H1 (cell line): ENCODE data around the gene RPL18. TPM values are rescaled to one million over a fixed set of nuclear protein-coding genes. Genes with fewer than 3 reads are reported as not detected.

ENCODE experiments used
- CTCF ChIA-PET: fragments of 300-600 bp; sonication (Branson Sonifier 250); formaldehyde crosslinking; loops from one replicate; lab custom pipeline; 2021; ENCODE audit not compliant: partially characterized antibody; lab: Charles Lee
- POLR2A ChIA-PET: fragments of 300-600 bp; sonication (Branson Sonifier 250); formaldehyde crosslinking; loops from one replicate; lab custom pipeline; 2021; ENCODE audit warnings: inconsistent platforms; ENCODE audit not compliant: partially characterized antibody; lab: Charles Lee
- DNase-seq, 2 experiments: peaks; one replicate each; pipeline versions ENCODE4 v3.0.0 to v3.0.0-alpha.2; 2010 to 2022; ENCODE audit warnings: low spot score in 2 of 2, low read depth in 1 of 2, mixed read lengths in 1 of 2
- FAIRE-seq: peaks from 2 replicates; lab custom pipeline; 2011; peaks lifted over from hg19 to GRCh38; lab: Jason Lieb, UNC
- H2AFZ ChIP-seq: 2 replicates; pipeline ENCODE4 v1.8.1; 2012; ENCODE audit warnings: low read length, inconsistent platforms
- H2AK5ac ChIP-seq: 2 replicates; pipeline ENCODE4 v1.6.1; 2013; ENCODE audit warnings: low read depth, low read length
- H2BK120ac ChIP-seq: replicated peaks from 2 replicates; pipeline ENCODE3; 2013; ENCODE audit warnings: low read depth, low read length, inconsistent platforms
- H2BK12ac ChIP-seq: 2 replicates; pipeline ENCODE4 v1.6.1; 2013; ENCODE audit warnings: low read depth, low read length
- H2BK15ac ChIP-seq: 2 replicates; pipeline ENCODE4 v1.6.1; 2013; ENCODE audit warnings: low read length
- H2BK20ac ChIP-seq: 2 replicates; pipeline ENCODE4 v1.6.1; 2013; ENCODE audit warnings: low read length
- H2BK5ac ChIP-seq: 2 replicates; pipeline ENCODE4 v1.6.1; 2013; ENCODE audit warnings: low read depth, low read length
- H3K14ac ChIP-seq: 2 replicates; pipeline ENCODE4 v1.6.1; 2013; ENCODE audit warnings: inconsistent platforms; ENCODE audit not compliant: insufficient read length
- H3K18ac ChIP-seq: 2 replicates; pipeline ENCODE4 v1.6.1; 2013; ENCODE audit warnings: low read length; ENCODE audit errors: extremely low read depth
- H3K23ac ChIP-seq: 2 replicates; pipeline ENCODE4 v1.6.1; 2013; ENCODE audit warnings: inconsistent platforms; ENCODE audit not compliant: insufficient read length
- H3K23me2 ChIP-seq: 2 replicates; pipeline ENCODE4 v1.6.1; 2013; ENCODE audit warnings: low read depth, low read length
- H3K27ac ChIP-seq: 2 replicates; pipeline ENCODE4 v1.6.1; 2011; ENCODE audit warnings: low read depth, low read length, inconsistent platforms
- H3K27me3 ChIP-seq, 4 experiments: replicated peaks in 1 of 4; 1 replicate in 1 of 4; 2 replicates in 3 of 4; pipeline versions ENCODE4 v1.6.1 to v1.8.1; 2011 to 2013; ENCODE audit warnings: low read length in 3 of 4, mild to moderate bottlenecking in 3 of 4, inconsistent platforms in 2 of 4, mixed read lengths in 2 of 4, moderate library complexity in 1 of 4; ENCODE audit not compliant: control insufficient read depth in 3 of 4, insufficient read depth in 3 of 4; ENCODE audit errors: extremely low read depth in 1 of 4
- H3K36me3 ChIP-seq, 4 experiments: 2 replicates each; pipeline versions ENCODE4 v1.6.1 to v1.8.1; 2011 to 2013; ENCODE audit warnings: mild to moderate bottlenecking in 4 of 4, low read length in 3 of 4, moderate library complexity in 2 of 4, control low read depth in 1 of 4, inconsistent platforms in 1 of 4; ENCODE audit not compliant: insufficient read depth in 4 of 4, control insufficient read depth in 2 of 4
- H3K4ac ChIP-seq: replicated peaks from 2 replicates; pipeline ENCODE3; 2013; ENCODE audit warnings: low read length, low read depth, mixed read lengths, inconsistent platforms; ENCODE audit not compliant: insufficient read length
- H3K4me1 ChIP-seq, 4 experiments: replicated peaks in 1 of 4; 1 replicate in 1 of 4; 2 replicates in 3 of 4; pipeline versions ENCODE4 v1.6.1 to v1.8.1; 2011 to 2013; ENCODE audit warnings: low read length in 3 of 4, inconsistent platforms in 2 of 4, mixed read lengths in 1 of 4; ENCODE audit not compliant: insufficient read depth in 4 of 4, control insufficient read depth in 3 of 4
- H3K4me2 ChIP-seq, 2 experiments: 2 replicates each; pipeline versions ENCODE4 v1.6.1 to v1.8.1; 2011 to 2013; ENCODE audit warnings: low read depth in 2 of 2, low read length in 2 of 2, control low read depth in 1 of 2, inconsistent platforms in 1 of 2, mild to moderate bottlenecking in 1 of 2; ENCODE audit not compliant: insufficient read depth in 1 of 2
- H3K4me3 ChIP-seq, 4 experiments: fragments of 200-600, 300-600 bp in 1 of 4; sonication (generic), shearing (Covaris generic), sonication (Bioruptor Twin) in 1 of 4; 2 replicates each; pipeline versions ENCODE4 v1.5.1 to v1.8.1; 2011 to 2016; ENCODE audit warnings: low read length in 4 of 4, low read depth in 3 of 4, control low read depth in 2 of 4, inconsistent platforms in 2 of 4, mild to moderate bottlenecking in 2 of 4, mixed read lengths in 1 of 4, moderate library complexity in 1 of 4; ENCODE audit not compliant: insufficient read depth in 2 of 4; ENCODE audit errors: extremely low read depth in 1 of 4
- H3K56ac ChIP-seq: replicated peaks from 2 replicates; pipeline ENCODE3; 2013; ENCODE audit warnings: low read depth, mild to moderate bottlenecking, mixed read lengths, low read length, inconsistent platforms; ENCODE audit not compliant: insufficient read length
- H3K79me1 ChIP-seq: 2 replicates; pipeline ENCODE4 v1.6.1; 2013; ENCODE audit warnings: low read depth, low read length, control low read depth
- H3K79me2 ChIP-seq, 2 experiments: 2 replicates each; pipeline versions ENCODE4 v1.6.1 to v1.8.1; 2012 to 2013; ENCODE audit warnings: low read length in 2 of 2, mild to moderate bottlenecking in 2 of 2, inconsistent platforms in 1 of 2; ENCODE audit not compliant: insufficient read depth in 2 of 2, control insufficient read depth in 1 of 2
- H3K9ac ChIP-seq, 4 experiments: replicated peaks in 1 of 4; 1 replicate in 1 of 4; 2 replicates in 3 of 4; pipeline versions ENCODE4 v1.6.1 to v1.8.1; 2011 to 2013; ENCODE audit warnings: low read depth in 3 of 4, low read length in 3 of 4, control low read depth in 2 of 4, mild to moderate bottlenecking in 2 of 4, moderate library complexity in 2 of 4, inconsistent platforms in 1 of 4; ENCODE audit errors: extremely low read depth in 1 of 4
- H3K9me3 ChIP-seq, 2 experiments: 2 replicates each; pipeline versions ENCODE4 v1.6.1 to v1.8.1; 2012 to 2013; ENCODE audit warnings: mild to moderate bottlenecking in 2 of 2, moderate library complexity in 2 of 2, control low read depth in 1 of 2, inconsistent platforms in 1 of 2, low read depth in 1 of 2, low read length in 1 of 2, mixed read lengths in 1 of 2; ENCODE audit not compliant: insufficient read depth in 2 of 2
- H4K20me1 ChIP-seq, 2 experiments: replicated peaks in 1 of 2; 2 replicates each; pipeline versions ENCODE3 to v1.8.1; 2011 to 2013; ENCODE audit warnings: inconsistent platforms in 2 of 2, low read length in 2 of 2, mild to moderate bottlenecking in 1 of 2; ENCODE audit not compliant: insufficient read depth in 2 of 2, control insufficient read depth in 1 of 2
- H4K5ac ChIP-seq: 2 replicates; pipeline ENCODE4 v1.6.1; 2013; ENCODE audit warnings: low read length, low read depth, mixed read lengths, inconsistent platforms; ENCODE audit not compliant: insufficient read length
- H4K8ac ChIP-seq: 2 replicates; pipeline ENCODE4 v1.8.0; 2013; ENCODE audit warnings: mild to moderate bottlenecking, moderate library complexity, low read length, inconsistent platforms; ENCODE audit not compliant: insufficient read depth; ENCODE audit errors: extremely low read depth
- H4K91ac ChIP-seq: replicated peaks from 2 replicates; pipeline ENCODE3; 2013; ENCODE audit warnings: low read length, mixed read lengths, inconsistent platforms; ENCODE audit not compliant: insufficient read length
- BRCA1 ChIP-seq: IDR thresholded peaks from 2 replicates; pipeline ENCODE4 v1.6.1; 2012; ENCODE audit warnings: low read depth, low read length, improper control_type of control experiment
- HDAC2 ChIP-seq, 2 experiments: fragments of 300-600 bp in 1 of 2; sonication (generic) in 1 of 2; IDR thresholded peaks; 2 replicates each; pipeline ENCODE4 v1.6.1; 2011 to 2012; ENCODE audit warnings: low read depth in 2 of 2, low read length in 2 of 2, mild to moderate bottlenecking in 2 of 2, moderate library complexity in 2 of 2, borderline replicate concordance in 1 of 2, inconsistent platforms in 1 of 2
- KDM1A ChIP-seq: fragments of 200-600, 300-600 bp; sonication (generic); IDR thresholded peaks from 2 replicates; pipeline ENCODE4 v1.7.1; 2016; ENCODE audit warnings: mild to moderate bottlenecking, low read length, borderline replicate concordance
- POLR2A ChIP-seq, 2 experiments: IDR thresholded peaks; 1 replicate in 1 of 2; 2 replicates in 1 of 2; pipeline ENCODE4 v1.6.1; 2011; ENCODE audit warnings: low read depth in 2 of 2, low read length in 2 of 2, mild to moderate bottlenecking in 2 of 2; ENCODE audit errors: control extremely low read depth in 1 of 2
- POU5F1 ChIP-seq: IDR thresholded peaks from 2 replicates; pipeline ENCODE4 v1.6.1; 2011; ENCODE audit warnings: low read depth, mild to moderate bottlenecking, low read length, moderate library complexity
- SP4 ChIP-seq: IDR thresholded peaks from 2 replicates; pipeline ENCODE4 v1.6.1; 2012; ENCODE audit warnings: low read length, inconsistent platforms
- WGBS, 2 experiments: shearing (Covaris generic) in 1 of 2; methylation state at CpG; one replicate each; pipeline versions ENCODE4 v1.1.6 to v1.1.7; 2013 to 2015; ENCODE audit warnings: low lambda C conversion rate in 2 of 2, mixed read lengths in 2 of 2, inconsistent platforms in 1 of 2, low coverage in 1 of 2, missing lambda C conversion rate in 1 of 2; ENCODE audit not compliant: insufficient replicate concordance in 2 of 2, insufficient coverage in 1 of 2, insufficient read length in 1 of 2; ENCODE audit errors: extremely low coverage in 1 of 2, missing lambda C conversion rate in 1 of 2; 5-methylcytosine and 5-hydroxymethylcytosine counted together
- polyA plus RNA-seq, 7 experiments: library from polyadenylated mRNA; depleted of rRNA in 3 of 7; stranded (reverse) in 5 of 7; unstranded in 2 of 7; fragments of >200 nt in 5 of 7; fragments of 200-250 nt in 2 of 7; gene quantifications; 1 replicate in 5 of 7; 2 replicates in 1 of 7; 4 replicates in 1 of 7; pipeline versions ENCODE4 v1.2.1 to v1.2.3, GENCODE V29; 2011 to 2013; ENCODE audit warnings: missing spikeins in 2 of 7, mixed read lengths in 2 of 7
- total RNA-seq: library from RNA; stranded (reverse); fragmentation: NEBNext Ultra II Directional; extraction: Animal tissue kit (Norgen Biotek cat#: 25700); gene quantifications from 2 replicates; pipeline ENCODE4 v1.2.1, GENCODE V29; 2021
- TF ChIP-seq, protein P1 (sequence below): IDR thresholded peaks from 2 replicates; pipeline ENCODE4 v1.6.1; 2011; ENCODE audit warnings: low read length, improper control_type of control experiment

RPL18 gene
- total and polyA plus RNA-seq, 2 of the 8 experiments (the other 6 are each of a cell fraction or from before 2014, with no cell fraction given): 1,669 to 2,789 TPM

GRCh38 chr19:48595833-48596232 lies 23.1 kb downstream of the RPL18 start:
- H3K27me3 ChIP-seq: 0 out of 7 replicates have a peak, but pooled peaks cover 0 to 3% (median 0%) of the 10 kb centered on the region in 4 experiments
- no peak overlapping the region for H3K14ac ChIP-seq
- no peak overlapping the region for H2AK5ac ChIP-seq
- H4K91ac ChIP-seq: no peak overlapping the region
- H2AFZ ChIP-seq: no peak overlapping the region
- H3K23ac ChIP-seq: no peak overlapping the region
- no peak overlapping the region for H3K4me2 ChIP-seq
- POLR2A ChIA-PET: interaction anchor here (1.5 to 16.9 kb wide), 4 partner anchors 10 to 114 kb away, joined by 4 to 175 read pairs (median 11); partner anchors contain the start of genes FAM83E, RPL18, SPACA4 and SPHK2
- no peaks in the 10 kb centered on the region for H3K36me3 ChIP-seq
- DNase-seq (no peak), FAIRE-seq (no peak)
- H2BK20ac ChIP-seq: no peak overlapping the region
- CTCF ChIA-PET: interaction anchor here (0.6 to 16.8 kb wide), 6 partner anchors 9 to 89 kb away, joined by 3 to 353 read pairs (median 12); partner anchors contain the start of gene SPACA4
- WGBS, 2 experiments: 91% methylated on average over 6 of the region's 6 CpGs; no CpG with 5 or more reads in 1 of the 2 experiments
- H3K56ac ChIP-seq: no peak overlapping the region
- no peak for TF ChIP-seq BRCA1
- TF ChIP-seq HDAC2 (IDR thresholded peaks at IDR 0.05; ENCODE audit: borderline replicate concordance in 1 of 2, low read depth in 2 of 2, low read length in 2 of 2): no peak
- TF ChIP-seq POU5F1: no peak
- no peak for TF ChIP-seq POLR2A (IDR thresholded peaks at IDR 0.05; ENCODE audit: control extremely low read depth in 1 of 2, low read depth in 2 of 2, low read length in 2 of 2)
- TF ChIP-seq SP4: no peak
- TF ChIP-seq, protein P1, sequence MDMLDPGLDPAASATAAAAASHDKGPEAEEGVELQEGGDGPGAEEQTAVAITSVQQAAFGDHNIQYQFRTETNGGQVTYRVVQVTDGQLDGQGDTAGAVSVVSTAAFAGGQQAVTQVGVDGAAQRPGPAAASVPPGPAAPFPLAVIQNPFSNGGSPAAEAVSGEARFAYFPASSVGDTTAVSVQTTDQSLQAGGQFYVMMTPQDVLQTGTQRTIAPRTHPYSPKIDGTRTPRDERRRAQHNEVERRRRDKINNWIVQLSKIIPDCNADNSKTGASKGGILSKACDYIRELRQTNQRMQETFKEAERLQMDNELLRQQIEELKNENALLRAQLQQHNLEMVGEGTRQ: no peak
- peak; percentile 54 for TF ChIP-seq KDM1A
- H3K9ac ChIP-seq: no peak overlapping the region
- no peak overlapping the region for H4K5ac ChIP-seq
- H3K9me3 ChIP-seq: no peaks in the 10 kb centered on the region
- H3K4me1 ChIP-seq: no peaks in the 10 kb centered on the region
- H4K8ac ChIP-seq: no peak overlapping the region
- H3K79me2 ChIP-seq: no peaks in the 10 kb centered on the region
- H3K4me3 ChIP-seq: no peak overlapping the region
- no peak overlapping the region for H2BK12ac ChIP-seq
- H3K4ac ChIP-seq: no peak overlapping the region
- no peak overlapping the region for H2BK120ac ChIP-seq
- peaks cover 0 to 2% of the 10 kb centered on the region in 2 experiments for H4K20me1 ChIP-seq
- no peaks in the 10 kb centered on the region for H3K79me1 ChIP-seq
- no peak overlapping the region for H3K27ac ChIP-seq
- no peaks in the 10 kb centered on the region; the same call in 1 of the 2 replicates for H3K23me2 ChIP-seq
- H3K18ac ChIP-seq: no peak overlapping the region
- H2BK5ac ChIP-seq: no peak overlapping the region
- no peak overlapping the region for H2BK15ac ChIP-seq
